HG03442 (cell line): ENCODE data around the gene TENT5C.
"Not testable (repeated sequence)": the region's sequence is repeated elsewhere in the genome, so short reads cannot be mapped to it uniquely, and the experiment has no call there.

Experiments used
- ATAC-seq: cut with Tn5 transposase; IDR thresholded peaks from one replicate; pipeline ENCODE4 v1.9.1; 2021; ENCODE audit warnings: mild to moderate bottlenecking, moderate library complexity; ENCODE audit not compliant: unreplicated experiment

Gene TENT5C

DNA sequence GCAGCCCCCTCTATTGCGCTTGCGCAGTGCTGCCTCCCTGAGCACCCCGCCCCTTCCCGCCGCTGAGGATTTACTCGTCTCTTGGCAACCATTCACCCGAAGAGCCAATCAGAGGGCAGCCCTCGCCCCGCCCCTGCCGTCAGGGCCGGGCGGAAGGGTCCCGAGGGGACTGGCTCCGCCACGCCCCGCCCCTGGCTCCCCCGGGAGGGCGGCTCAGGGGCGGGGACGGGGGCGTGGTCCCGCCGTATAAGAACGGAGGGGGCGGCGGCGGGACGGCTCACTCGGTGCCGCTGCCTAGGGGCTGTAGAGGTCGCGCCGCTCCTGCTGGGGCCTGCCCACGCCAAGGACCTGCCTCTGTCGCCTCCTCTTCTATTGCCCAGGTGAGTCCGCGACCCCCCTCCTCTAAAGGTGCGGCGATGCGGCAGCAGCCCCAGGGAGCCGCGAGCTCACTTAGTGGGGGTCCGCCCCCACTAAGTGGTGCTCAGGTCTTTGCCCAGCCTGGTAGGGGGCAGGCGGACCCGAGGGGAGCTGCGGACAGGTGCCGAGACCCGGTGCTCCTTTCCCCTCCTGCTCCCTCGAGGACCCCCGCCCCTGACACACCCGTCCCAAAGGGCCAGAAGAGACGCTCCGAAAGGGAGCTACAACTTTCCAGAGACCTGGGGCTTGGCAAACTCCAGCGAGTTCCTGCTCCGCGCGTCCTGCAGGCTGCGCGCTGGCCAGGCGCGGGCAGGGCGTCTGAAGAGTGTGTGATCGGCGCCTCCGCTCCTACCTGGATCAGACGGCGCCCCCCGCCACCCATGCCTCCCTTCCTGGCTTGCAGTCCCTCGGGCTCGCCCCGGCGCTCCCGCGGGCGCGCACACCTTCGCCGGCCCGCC lies at the start of gene TENT5C:
Gene TENT5C (plus strand): TSS at position 275 of the 875 bp plus-strand sequence. CDS start 16,821 bp downstream, outside the sequence.
- ATAC-seq = peak; percentile 91

DNA sequence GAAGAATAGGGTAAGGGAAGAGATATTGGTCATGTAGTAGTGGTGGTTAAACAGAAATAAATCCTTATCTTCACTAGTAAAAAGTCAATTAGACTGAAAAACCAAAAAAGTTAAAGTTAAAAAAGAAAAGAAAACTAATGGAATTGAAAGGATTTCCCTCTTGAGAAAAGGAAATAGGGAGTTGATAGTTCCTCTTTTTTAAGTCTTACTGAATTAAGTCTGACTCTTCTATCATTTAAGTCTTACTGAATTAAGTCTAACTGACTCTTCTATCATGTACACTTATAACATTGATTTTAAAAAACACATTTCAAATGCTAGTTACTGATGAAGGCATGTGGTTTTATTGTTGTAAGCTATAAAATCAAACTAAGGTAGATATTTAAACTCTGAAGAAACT lies 49.5 kb upstream of the TENT5C start:
- no peak for ATAC-seq

DNA sequence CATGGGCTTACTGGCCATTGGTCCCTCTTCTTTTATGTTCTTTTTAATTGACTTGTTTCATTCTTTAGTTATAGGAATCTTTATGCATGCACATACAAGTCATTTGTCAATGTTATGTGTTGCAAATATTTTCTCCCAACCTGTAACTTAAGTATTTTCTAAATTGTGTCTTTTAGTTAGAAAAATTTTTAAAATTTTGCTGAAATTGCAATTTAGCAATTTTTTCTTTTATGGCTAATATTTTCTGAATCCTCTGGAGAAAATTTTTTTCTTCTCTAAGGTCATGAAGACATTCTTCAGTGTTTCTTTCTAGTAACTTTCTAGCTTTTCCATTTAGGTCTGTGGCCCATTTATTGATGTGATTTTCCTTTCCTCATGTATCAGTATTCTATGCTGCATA lies 48.9 kb upstream of the TENT5C start:
- no peak for ATAC-seq

DNA sequence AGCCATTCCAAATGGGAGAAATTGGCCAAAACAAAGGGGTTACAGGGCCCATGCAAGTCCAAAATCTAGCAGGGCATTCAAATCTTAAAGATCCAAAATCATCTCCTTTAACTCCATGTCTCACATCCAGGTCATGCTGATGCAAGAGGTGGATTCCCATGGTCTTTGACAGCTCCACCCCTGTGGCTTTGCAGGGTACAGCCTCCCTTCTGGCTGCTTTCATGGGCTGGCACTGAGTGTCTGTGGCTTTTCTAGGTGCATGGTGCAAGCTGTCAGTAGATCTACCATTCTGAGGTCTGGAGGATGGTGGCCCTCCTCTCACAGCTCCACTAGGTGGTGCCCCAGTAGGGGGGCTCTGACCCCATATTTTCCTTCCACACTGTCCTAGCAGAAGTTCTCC lies 47.4 kb upstream of the TENT5C start:
- ATAC-seq = not testable (repeated sequence)

DNA sequence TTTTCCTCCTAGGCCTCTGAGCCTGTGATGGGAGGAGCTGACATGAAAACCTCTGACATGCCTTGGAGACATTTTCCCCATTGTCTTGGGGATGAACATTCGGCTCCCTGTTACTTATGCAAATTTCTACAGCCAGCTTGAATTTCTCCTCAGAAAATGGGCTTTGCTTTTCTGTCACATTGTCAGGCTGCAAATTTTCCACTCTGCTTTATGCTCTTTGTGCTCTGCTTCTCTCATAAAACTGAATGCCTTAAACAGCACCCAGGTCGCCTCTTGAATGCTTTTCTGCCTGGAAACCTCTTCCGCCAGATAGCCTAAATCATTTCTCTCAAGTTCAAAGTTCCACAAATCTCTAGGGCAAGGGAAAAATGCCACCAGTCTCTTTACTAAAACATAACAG lies 46.7 kb upstream of the TENT5C start:
- no peak for ATAC-seq

DNA sequence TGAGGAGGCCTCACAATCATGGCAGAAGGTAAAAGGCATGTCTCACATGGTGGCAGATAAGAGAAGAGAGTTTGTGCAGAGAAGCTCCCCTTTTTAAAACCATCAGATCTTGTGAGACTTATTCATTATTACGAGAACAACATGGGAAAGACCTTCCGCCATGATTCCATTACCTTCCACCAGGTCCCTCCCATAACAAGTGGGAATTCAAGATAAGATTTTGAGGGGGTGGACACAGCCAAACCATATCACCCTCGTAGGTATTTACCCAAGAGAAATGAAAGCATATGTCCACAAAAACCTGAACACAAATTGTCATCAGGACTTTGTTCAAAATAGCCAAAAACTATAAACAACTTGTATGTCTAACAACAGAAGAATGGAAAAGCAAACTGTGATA lies 45.9 kb upstream of the TENT5C start:
- ATAC-seq = no peak

DNA sequence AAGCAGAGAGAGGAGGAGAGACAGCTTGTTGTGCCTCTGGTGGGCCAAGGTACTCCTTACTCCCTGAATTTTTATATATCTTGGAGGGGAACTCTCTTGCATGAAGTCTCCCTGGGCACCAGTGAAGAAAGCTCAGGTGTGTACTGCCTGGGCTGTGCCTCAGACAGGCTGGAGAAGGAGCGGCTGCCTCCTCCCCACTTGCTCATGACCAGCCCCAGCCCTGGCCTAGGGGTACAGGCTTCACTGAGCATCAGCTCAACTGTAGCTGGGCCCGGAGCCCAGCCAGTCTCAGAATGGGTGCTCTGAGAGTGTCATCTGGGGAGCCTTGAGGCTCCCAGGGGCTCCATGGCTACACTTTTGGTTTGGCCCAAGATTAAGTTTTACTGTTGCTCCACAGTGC lies 44.8 kb upstream of the TENT5C start:
- ATAC-seq = no peak

DNA sequence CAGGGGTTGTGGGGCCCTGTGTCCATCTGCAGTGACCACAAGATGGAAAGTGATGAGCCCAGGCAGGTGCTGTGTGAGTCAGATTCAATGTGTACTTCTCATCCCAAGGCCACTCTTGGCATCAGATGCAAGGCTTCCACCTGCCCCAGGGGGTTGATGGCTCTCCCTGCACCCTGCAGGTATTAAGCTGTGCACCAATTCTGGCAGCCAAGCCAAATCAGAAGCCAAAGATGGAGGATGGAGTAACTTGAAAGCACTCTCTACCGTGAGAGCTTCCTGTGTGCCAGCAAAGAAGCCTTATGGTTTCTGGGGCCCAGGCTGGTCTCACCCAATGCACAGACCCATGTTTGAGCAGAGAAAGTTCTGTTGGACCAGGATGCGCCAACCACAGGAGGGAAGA lies 44.3 kb upstream of the TENT5C start:
- no peak for ATAC-seq

DNA sequence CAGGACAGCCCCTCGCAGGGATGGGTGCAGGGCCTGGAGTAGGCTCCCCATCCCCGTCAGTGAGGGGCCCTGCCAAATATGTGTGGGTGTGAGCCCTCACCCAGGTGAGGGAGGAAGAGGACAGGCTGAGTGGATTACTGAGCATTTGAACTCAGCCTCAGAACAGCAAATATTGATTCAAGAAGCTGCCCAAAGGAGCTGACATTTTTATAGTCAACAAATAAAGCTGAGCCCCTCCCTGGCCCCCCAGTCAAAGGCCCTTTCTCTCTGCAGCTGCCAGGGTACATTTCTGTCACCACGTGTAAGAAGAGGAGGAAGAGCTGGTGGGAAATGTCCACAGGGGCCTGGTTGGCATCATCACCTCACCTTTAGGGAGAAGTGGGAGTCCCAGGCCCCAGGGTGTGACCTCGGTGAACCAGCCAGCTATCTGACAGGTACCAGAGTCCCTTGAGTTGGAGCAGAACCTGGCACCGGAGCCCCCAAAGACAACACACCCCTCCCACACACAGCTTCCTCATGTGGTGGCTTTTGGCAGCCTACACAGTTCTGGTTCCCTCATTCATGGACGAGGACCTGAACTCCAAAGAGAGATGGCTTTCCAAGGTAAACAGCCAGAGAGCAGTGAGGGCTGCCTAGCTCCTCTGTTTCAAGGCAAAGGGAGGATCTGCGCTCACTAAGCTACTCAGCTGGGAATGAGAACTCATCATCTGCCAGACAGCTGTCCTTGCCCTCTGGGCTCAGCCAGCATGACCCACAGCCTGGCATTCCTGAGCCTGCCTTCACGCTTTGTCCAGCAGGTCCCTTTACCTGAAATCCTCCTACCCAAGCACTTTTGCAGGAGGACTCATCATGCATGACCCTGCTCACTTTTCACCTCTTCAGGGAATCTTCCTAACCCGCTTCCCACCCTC lies 43.0 kb upstream of the TENT5C start:
- no peak for ATAC-seq

DNA sequence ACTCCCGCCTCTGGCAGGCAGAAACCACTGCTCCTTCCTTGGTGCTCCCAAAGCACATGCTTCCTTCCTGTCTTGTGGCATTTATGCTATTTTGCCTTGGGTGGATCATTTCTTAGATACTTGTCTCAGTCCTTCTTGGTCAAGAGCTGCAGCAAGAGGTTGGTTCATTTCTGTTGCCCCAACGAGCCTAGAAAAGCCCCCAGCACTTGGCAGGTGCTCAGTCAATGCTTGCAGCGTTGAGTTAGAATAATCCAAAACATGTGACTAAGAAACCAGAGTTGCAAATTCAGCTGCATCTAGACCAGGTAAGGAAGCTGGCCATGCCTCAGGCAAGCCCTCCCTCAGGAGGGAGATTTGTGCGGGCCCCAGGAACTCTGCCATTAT lies 42.4 kb upstream of the TENT5C start:
- ATAC-seq = no peak

DNA sequence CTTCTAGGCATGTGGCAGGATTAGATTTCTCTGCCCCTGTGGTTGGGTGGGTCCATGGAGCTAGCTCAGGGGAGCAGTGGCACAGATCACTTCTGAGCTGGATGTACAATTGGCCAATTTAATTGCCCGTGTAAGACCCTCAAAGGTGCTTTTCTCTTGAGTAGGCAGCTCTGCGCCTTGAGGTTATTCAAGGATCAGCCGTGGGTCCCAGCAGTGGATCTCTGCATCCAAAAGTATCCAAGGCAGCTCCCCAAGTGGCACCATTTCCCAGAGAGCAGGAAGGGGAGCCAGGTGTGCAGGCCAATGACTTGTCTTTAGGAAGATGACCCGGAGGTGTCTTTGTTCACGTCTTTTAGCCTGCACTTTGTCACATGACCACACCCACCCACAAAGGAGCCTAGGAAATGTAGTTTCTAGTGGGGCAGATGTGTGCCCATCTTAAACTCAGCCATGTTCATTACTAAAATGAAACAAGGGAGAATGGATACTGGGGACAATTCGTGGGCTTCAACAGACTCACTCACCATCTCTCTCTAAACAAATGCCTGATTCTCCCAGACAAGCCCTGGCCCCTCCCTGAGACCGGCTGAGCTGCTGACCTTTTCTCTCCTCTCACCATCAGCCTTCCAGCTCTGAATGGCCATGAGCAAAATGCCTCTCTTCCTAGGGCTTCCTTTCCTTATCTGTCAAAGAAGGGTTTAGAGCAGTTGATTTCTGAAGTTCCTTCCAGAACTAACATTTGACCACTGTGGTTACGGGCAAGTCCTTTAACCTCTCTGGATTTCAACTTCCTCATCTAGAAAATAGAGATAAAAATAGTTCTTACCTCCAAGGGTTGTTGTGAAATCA lies 41.4 kb upstream of the TENT5C start:
- no peak for ATAC-seq

DNA sequence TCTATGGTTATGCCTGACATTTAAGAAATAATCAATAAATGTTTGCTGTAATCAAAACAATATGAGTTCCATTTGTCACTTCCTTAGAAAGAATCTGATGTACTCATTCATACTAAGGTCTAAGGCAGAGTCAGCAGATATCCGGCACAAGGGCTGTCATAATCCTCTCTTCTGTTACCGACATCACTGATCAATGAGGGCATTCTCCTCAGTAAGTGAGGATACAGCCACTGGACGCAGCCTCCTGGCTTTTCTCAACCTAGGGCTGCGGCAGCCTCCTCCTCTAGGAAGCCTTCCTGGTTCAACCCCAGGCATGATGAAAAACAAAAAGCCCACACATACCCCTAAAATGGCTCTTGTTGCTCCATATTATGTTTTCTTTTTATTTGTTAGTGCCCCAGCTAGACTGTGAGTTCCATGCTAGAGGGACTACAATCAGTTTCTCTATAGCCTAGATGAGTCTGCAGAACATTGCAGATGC lies 40.7 kb upstream of the TENT5C start:
- ATAC-seq = no peak

DNA sequence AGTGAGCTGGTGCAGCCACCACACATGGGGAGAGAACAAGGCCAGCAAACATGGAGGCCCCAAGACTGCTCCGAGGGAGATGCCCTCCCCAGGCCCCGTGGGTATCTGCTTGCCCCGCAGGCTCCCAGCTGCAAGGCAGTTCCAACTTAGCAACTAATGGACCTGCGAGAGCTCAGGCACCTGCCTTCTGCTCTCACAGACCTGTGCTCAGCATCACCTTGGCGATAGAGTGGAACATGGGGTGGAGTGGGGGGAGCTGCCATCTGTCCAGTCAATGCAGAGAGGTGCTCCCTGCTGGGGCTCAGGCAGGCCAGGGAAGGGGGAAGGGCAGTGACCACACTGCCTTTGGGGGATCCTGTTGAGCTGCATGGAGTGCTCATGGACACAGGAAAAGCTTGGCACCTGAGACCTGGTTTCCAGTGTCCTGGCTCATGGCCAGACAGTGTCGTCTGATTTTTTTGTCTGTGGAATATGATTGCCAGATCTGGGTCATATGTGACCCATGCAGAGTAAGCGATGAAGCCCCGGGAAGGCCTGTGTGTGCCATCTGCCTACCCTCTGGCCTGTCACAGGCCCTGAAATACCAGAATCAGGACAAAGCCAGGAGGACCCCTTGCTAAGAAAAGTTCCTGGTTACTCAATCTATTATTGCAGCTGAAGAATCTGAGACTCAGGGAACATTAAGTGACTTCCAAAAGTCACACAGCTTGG lies 39.9 kb upstream of the TENT5C start:
- ATAC-seq = no peak

DNA sequence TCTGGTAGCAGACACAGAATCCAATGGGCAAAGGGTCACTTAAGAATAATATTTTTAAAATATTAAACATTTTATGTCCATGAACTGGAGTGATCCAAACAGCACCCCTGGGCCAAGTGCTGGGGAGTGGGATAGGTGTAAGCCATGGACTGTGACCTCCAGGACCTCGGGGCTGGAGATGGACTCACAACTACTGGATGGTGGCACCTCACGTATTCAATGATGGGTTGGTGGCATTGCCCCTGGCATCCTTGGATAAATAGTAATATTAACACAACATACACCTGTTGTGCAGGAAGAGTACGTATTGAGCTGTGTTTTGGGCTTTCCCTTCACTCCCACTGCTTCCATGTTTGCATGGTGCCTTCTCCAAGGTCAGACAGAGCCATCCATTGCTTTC lies 39.3 kb upstream of the TENT5C start:
- ATAC-seq = no peak

DNA sequence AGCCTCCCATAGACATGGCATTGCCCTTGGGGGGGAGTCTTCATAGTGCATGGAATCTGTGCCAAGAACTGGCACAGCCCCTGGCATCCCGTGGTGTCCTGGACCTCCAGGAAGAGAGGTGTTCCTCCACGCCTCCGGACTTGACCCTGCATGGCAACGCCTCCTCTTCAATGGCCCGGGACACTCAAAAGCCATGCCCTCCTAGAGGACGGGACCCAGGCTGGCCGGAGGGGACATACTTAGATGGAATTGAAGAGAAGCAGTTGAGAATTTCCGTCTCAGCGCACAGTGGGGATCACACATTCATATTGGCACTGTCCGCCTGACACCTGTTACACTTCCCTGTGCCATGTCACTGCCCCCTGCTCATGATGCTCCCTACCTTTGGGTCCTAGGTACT lies 38.4 kb upstream of the TENT5C start:
- ATAC-seq = no peak

DNA sequence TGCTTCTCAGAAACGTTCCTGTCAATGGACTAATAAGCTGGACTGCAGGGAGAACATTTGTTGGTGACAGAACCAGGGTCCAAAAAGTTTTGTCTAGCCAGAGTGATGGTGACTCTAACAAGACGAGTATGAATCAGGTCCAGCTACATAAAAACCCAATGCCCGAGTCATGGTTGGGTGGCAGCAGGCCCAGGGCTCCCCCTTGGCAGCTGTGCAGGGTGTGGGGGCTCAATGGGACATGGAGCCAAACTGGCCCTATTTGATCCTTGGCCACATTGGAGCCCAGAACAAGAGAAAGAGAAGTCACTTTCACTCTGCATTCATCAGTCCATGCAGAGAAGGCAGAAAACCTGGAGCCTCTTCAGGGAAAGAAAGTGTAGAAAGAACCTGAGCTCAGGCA lies 37.9 kb upstream of the TENT5C start:
- ATAC-seq = no peak

DNA sequence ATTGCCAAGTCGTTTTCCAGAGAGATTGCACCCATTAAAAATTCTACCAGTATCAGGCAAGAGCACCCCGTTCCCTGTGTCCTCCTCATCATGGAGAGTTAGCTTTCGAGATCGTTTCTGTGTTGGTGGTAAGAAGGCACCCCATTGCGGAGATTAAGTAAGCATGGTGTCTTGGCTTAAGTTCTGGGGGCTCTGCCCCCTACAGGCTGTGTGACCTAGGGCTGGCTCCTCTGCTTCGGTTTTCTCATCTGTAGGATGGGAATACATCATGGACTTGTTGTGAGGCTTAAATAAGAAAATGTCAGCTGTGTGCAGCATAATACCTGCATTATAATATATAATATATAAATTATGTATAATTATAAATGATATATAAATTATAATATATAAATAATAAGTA lies 36.8 kb upstream of the TENT5C start:
- no peak for ATAC-seq

DNA sequence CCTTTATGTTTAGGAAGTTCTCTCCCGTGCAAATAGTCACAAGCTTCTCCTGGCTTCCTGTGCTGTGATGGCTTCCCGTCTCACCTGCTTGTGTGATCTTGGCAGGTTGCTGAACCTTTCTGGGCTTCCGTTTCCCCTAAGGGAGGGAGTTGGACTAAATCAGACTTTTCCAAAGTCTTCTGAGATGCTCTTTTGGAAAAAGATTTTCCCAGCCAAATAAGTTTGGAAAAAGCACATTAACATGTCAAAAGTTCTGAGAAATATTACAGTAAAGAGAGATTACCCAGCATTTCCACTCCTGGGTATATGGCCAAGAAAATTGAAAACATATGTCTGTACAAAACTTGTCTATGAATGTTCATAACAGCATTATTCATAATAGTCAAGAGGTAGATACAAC lies 36.0 kb upstream of the TENT5C start:
- no peak for ATAC-seq

DNA sequence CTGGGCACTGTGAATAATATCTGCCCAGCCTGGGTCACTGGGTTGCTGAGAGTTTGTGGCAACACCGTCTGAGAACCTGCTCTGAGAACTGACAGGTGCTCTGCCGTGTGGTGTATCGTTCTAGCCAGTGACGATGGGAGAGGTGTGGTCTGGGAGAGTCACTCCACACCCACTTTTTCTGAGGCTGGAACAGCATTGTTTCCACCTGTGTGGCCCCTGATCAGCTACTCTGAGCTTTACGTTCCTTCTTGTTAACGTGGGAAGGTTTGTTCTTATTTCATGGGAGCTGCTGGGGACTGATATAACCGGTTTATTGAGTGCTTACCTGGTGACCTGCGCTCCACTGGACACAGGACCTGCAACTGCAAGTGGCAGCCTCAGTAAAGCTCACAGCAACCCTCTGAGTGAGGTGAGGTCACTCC lies 34.8 kb upstream of the TENT5C start:
- ATAC-seq = no peak

DNA sequence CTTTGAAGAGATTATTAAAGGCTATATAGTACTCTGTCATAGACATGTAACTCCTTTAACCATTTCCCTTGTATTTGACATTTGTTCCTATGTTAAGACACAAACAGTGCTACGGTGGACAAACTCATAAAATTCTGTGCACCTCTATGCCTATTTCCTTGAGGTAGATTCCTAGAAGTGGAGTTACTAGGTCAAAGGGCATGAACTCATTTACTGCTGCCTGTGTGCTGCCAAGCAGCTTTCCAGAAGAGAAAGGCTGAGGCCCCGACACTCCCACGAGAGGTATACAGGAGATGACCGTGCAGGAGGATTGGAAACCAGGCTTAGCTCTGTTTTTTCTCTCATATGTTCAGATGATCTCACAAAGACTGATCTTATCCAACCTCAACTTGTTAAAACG lies 34.4 kb upstream of the TENT5C start:
- ATAC-seq = no peak
